Thymus (tissue), 11 donors: ENCODE data around the gene IFITM5. TPM values are rescaled to one million over a fixed set of nuclear protein-coding genes. Genes with fewer than 3 reads are reported as not detected.
"Not testable (repeated sequence)": the region's sequence is repeated elsewhere in the genome, so short reads cannot be mapped to it uniquely, and the experiment has no call there.

Experiments used
- DNase-seq, 9 donors: peaks; one replicate each; pipeline ENCODE4 v3.0.0-alpha.2; 2013; ENCODE audit warnings: low spot score in 9 of 9, low read depth in 6 of 9, missing footprints in 1 of 9
- H3K27ac ChIP-seq, 2 donors: one replicate each; pipeline ENCODE4 v1.5.1; 2013; ENCODE audit warnings: control low read depth in 1 of 2, low read depth in 1 of 2, low read length in 1 of 2, mild to moderate bottlenecking in 1 of 2, moderate library complexity in 1 of 2
- H3K27me3 ChIP-seq, 2 donors: one replicate each; pipeline ENCODE4 v1.5.1; 2013; ENCODE audit warnings: low read length in 1 of 2; ENCODE audit not compliant: control insufficient read depth in 2 of 2, insufficient read depth in 1 of 2
- H3K36me3 ChIP-seq, 2 donors: one replicate each; pipeline ENCODE4 v1.5.1; 2013; ENCODE audit warnings: low read length in 1 of 2, mild to moderate bottlenecking in 1 of 2, moderate library complexity in 1 of 2; ENCODE audit not compliant: control insufficient read depth in 2 of 2, insufficient read depth in 2 of 2
- H3K4me1 ChIP-seq, 2 donors: one replicate each; pipeline ENCODE4 v1.5.1; 2013; ENCODE audit warnings: low read length in 2 of 2; ENCODE audit not compliant: control insufficient read depth in 2 of 2, insufficient read depth in 2 of 2
- H3K4me3 ChIP-seq, 2 donors: one replicate each; pipeline ENCODE4 v1.5.1; 2013; ENCODE audit warnings: low read length in 2 of 2, control low read depth in 1 of 2, mild to moderate bottlenecking in 1 of 2
- H3K9me3 ChIP-seq, 2 donors: one replicate each; pipeline ENCODE4 v1.5.1; 2013; ENCODE audit warnings: low read length in 1 of 2, mild to moderate bottlenecking in 1 of 2; ENCODE audit not compliant: control insufficient read depth in 2 of 2, insufficient read depth in 1 of 2
- WGBS: extraction: QIAGEN DNeasy Blood & Tissue Kit; methylation state at CpG from one replicate; pipeline ENCODE4 v1.1.7; 2013; 5-methylcytosine and 5-hydroxymethylcytosine counted together
- polyA plus RNA-seq: library from polyadenylated mRNA; stranded (reverse); fragments of 200-250 nt; gene quantifications from one replicate; pipeline ENCODE4 v1.2.3, GENCODE V29; 2013
- total RNA-seq: library from RNA; stranded (reverse); fragments of 120-200 nt; gene quantifications from one replicate; pipeline ENCODE4 v1.2.4, GENCODE V29; 2013
- donor health status: healthy.

IFITM5 gene
- total and polyA plus RNA-seq, 2 donors = 0.25 TPM; not detected in 1

- Histone ChIP-seq H3K4me3 (peak overlapping the region; percentile 52 to 54), H3K27me3 (peaks cover 4 to 34% of the 10 kb centered on the region in 2 donors), H3K9me3 (no peaks in the 10 kb centered on the region), H3K27ac (peak overlapping the region; percentile 69 to 80), H3K36me3 (no peaks in the 10 kb centered on the region), H3K4me1 (peaks cover 29 to 60% of the 10 kb centered on the region in 2 donors)
- 68% methylated on average over 9 of the region's 9 CpGs for WGBS
- DNase-seq = peak in 1 of 9 donors; percentile 46
Measured at GRCh38 chr11:315051-315481, 15.7 kb upstream of the IFITM5 start.

- H3K27ac ChIP-seq = peak overlapping the region; percentile 86 to 95
- H3K27me3 ChIP-seq = peaks cover 4 to 36% of the 10 kb centered on the region in 2 donors
- WGBS = 2% methylated on average over 6 of the region's 6 CpGs
- DNase-seq, H3K9me3 ChIP-seq, H3K36me3 ChIP-seq: not testable (repeated sequence)
- H3K4me3 ChIP-seq = peak overlapping the region; percentile 52 to 54
- peaks cover 29 to 61% of the 10 kb centered on the region in 2 donors for H3K4me1 ChIP-seq
Measured at GRCh38 chr11:314554-314875, 15.2 kb upstream of the IFITM5 start.

DNA sequence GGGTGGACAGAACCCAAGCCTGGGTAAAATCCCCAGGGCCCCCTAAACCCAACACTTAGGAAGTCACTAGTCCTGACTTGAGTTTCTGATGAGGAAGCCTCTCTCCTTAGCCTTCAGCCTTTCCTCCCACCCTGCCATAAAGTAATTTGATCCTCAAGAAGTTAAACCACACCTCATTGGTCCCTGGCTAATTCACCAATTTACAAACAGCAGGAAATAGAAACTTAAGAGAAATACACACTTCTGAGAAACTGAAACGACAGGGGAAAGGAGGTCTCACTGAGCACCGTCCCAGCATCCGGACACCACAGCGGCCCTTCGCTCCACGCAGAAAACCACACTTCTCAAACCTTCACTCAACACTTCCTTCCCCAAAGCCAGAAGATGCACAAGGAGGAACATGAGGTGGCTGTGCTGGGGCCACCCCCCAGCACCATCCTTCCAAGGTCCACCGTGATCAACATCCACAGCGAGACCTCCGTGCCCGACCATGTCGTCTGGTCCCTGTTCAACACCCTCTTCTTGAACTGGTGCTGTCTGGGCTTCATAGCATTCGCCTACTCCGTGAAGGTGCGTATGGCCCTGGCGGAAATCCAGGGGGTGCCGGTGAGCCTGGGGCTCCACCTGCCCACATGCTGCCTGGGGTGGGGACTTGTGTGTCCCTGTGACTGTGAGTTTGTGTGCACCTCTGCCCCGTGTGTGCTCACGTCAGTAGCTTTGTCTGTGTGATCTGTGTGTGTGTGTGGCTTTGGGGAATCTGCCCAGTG is 14.6 kb upstream of the IFITM5 start, which contains the start of gene IFITM1:
Gene IFITM1 (plus strand): TSS at position 254 of the 767 bp plus-strand sequence. CDS start 131 bp downstream, at position 385.
- peaks cover 4 to 36% of the 10 kb centered on the region in 2 donors for H3K27me3 ChIP-seq
- peak within 1 kb of the TSS; percentile 52 to 54 for H3K4me3 ChIP-seq
- peak in 2 of 9 donors; percentile 62 to 80 for DNase-seq
- no peaks in the 10 kb centered on the region for H3K36me3 ChIP-seq
- WGBS = under 1% methylated on average over 18 of the region's 18 CpGs
- H3K4me1 ChIP-seq = peaks cover 29 to 64% of the 10 kb centered on the region in 2 donors
- H3K9me3 ChIP-seq = no peaks in the 10 kb centered on the region
- H3K27ac ChIP-seq = peak within 1 kb of the TSS; percentile 86 to 95

- Histone ChIP-seq H3K36me3 (no peaks in the 10 kb centered on the region), H3K4me1 (peaks cover 29 to 69% of the 10 kb centered on the region in 2 donors), H3K27me3 (peaks cover 4 to 36% of the 10 kb centered on the region in 2 donors), H3K4me3 (peak overlapping the region; percentile 52 to 54), H3K9me3 (no peaks in the 10 kb centered on the region), H3K27ac (peak overlapping the region; percentile 86 to 95)
- no peak for DNase-seq
- WGBS = 62% methylated on average over 8 of the region's 8 CpGs
Measured at GRCh38 chr11:313304-313786, 14.0 kb upstream of the IFITM5 start.

DNA sequence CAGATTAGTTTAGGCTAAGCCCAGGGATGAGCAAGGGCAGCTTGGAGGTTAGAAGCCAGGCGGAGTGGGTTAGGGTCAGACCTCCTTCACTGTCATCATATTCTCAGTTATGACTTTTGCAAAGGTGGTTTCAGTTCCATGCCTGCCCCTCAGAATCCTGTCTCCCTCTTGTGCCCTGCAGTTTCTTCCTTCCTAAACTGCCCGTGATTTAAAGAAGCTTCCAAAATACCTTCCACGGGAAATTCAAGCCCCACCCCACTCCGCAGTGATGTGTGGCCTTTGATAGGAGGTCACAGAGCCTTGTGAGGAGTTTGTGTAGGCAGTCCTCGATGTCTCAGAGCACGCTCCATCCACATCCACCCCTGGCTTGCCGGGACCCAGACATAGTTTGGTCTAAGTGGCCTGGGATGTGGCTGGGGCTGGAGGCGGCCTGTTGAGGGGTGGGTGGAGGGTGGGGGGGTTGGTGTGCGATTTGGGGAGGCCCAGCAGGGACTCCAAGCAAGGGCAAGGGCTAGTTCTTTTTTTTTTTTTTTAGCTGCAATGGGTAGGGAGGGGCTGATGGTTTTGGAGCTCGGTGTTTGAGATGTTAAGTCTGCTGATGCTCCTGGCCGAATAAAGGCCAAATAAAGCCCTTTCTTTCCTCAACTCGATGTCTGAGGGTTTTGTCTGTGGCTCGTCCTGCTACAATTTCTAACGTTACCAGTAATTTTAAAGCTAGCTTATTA is 12.9 kb upstream of the IFITM5 start:
- Histone ChIP-seq H3K9me3 (no peaks in the 10 kb centered on the region), H3K27ac (peak overlapping the region; percentile 23 to 67), H3K27me3 (peaks cover 4 to 31% of the 10 kb centered on the region in 2 donors), H3K4me3 (no peak overlapping the region), H3K4me1 (peaks cover 32 to 74% of the 10 kb centered on the region in 2 donors), H3K36me3 (no peaks in the 10 kb centered on the region)
- 80% methylated on average over 14 of the region's 14 CpGs for WGBS
- peak in 1 of 9 donors; percentile 38 for DNase-seq

DNA sequence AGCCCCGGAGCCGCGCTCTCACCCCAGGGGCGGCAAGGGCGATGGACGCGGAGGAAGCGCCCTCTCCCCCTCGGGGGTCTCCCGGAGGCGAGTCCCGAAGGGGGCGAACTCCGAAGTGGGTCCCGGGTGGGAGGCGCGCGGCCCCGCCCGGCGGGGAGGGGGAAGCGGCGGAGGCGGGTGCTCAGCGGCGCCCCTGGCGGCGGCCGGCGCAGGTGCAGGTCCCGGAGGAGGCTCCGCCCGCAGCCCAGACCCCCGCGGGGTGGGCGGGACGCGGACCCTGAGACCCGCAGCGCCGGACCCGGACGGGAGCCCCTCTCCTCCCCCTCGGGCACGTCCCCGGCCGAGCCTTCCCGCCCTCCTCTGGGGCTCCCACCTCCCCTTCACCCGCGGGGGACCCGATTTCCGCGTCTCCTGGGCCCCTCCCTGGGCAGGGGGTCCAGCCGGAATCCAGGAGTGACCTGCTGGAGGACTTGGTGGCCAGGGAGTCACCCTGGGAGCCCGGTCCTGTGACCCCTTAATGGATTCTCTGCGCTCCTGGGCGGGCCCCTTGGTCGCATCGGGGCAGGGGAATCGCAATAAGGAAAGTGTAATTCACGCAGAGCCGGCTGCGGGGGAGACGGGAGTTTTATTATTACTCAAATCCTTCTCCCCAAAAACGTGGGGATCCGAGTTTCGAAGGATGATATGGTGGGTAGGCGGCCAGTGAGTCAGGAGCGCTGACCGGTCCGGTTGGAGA is 11.9 kb upstream of the IFITM5 start:
- Histone ChIP-seq H3K4me1 (peaks cover 32 to 76% of the 10 kb centered on the region in 2 donors), H3K27ac (peak overlapping the region in 1 of 2 donors; percentile 70), H3K27me3 (peaks cover 0 to 20% of the 10 kb centered on the region in 2 donors), H3K4me3 (peak overlapping the region in 1 of 2 donors; percentile 16)
- H3K9me3 ChIP-seq, H3K36me3 ChIP-seq, DNase-seq: not testable (repeated sequence)
- WGBS = 7% methylated on average over 10 of the region's 71 CpGs

DNA sequence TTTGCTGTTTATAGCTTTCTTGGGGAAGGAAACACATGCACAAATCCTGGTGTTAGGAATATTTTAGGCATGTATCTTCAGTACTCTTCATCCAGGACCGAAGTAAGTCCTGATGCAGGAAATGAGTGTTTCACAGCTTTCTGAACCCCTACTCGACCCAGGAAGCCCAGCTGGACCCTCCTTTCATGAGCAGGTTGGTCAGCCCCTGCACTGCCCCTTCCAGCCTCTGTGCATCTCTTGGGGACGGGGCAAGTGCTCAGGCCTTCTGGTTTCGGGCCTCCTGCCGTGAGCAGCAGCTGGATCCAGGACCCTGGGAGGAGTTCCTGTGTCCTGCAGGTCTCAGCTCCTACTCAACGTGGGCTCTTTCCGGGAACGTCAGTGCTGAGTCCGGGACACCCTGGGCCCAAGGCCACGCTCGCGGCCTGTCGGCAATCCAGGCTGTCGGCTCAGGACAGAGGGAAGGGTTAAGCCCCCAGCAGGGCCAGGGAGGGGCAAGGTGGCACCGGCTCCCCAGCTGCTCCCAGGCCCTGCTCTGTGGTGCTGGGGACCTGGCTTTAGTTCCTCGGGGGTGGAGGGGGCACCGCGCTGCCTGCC is 10.8 kb upstream of the IFITM5 start:
- H3K36me3 ChIP-seq, H3K27me3 ChIP-seq, H3K9me3 ChIP-seq, DNase-seq: not testable (repeated sequence)
- Histone ChIP-seq H3K27ac (peak overlapping the region; percentile 14 to 71), H3K4me1 (peaks cover 22 to 73% of the 10 kb centered on the region in 2 donors), H3K4me3 (peak overlapping the region; percentile 25 to 38)
- WGBS = 45% methylated on average over 5 of the region's 18 CpGs

DNA sequence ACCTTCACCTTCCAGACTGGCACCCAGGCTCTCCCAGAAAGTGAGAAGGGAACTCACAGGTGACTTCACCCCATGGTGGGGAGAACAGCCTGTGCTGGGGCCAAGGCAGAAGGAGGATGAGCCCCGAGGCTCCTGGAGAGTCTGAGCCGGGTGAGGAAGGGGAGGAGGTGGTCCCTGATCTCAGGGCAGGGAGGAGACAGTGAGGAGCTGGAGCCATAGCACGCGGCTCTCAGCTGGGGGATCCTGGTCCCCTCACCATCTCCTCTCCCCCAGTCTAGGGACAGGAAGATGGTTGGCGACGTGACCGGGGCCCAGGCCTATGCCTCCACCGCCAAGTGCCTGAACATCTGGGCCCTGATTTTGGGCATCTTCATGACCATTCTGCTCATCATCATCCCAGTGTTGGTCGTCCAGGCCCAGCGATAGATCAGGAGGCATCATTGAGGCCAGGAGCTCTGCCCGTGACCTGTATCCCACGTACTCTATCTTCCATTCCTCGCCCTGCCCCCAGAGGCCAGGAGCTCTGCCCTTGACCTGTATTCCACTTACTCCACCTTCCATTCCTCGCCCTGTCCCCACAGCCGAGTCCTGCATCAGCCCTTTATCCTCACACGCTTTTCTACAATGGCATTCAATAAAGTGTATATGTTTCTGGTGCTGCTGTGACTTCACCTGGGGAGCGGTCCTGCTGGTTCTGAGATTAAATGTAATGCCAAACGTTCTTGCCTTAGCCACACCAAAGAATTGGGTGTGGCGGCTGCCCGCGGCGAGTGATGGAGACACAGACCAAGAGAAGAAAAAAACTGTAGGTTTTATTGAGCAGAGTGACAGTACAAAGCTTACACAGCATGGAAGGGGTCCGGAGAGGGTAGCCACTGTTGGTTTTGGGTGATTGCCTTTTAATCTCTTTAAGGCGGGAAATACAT is 9.7 kb upstream of the IFITM5 start:
- H3K27me3 ChIP-seq, H3K36me3 ChIP-seq, H3K9me3 ChIP-seq, DNase-seq: not testable (repeated sequence)
- peak overlapping the region; percentile 47 to 49 for H3K4me3 ChIP-seq
- 69% methylated on average over 24 of the region's 24 CpGs for WGBS
- H3K4me1 ChIP-seq = peaks cover 19 to 71% of the 10 kb centered on the region in 2 donors
- H3K27ac ChIP-seq = peak overlapping the region; percentile 26 to 78
